Stomach (tissue), 9 donors: ENCODE results near the gene ACKR1. TPM values are rescaled to one million over a fixed set of nuclear protein-coding genes. Genes with fewer than 3 reads are reported as not detected.

ENCODE experiments used
- DNase-seq, 2 donors: peaks; one replicate each; pipeline versions ENCODE4 v3.0.0 to v3.0.0-alpha.2; 2013 to 2019
- H3K27ac ChIP-seq, 5 donors: fragments of 200-600 bp in 4 of 5; sonication (generic) in 4 of 5; one replicate each; pipeline ENCODE4 v1.5.1; 2013 to 2019; ENCODE audit warnings: mild to moderate bottlenecking in 1 of 5, moderate library complexity in 1 of 5
- H3K27me3 ChIP-seq, 3 donors: fragments of 200-600 bp; sonication (generic); one replicate each; pipeline ENCODE4 v1.5.1; 2017 to 2019; ENCODE audit warnings: mixed run types in 1 of 3
- H3K36me3 ChIP-seq, 4 donors: fragments of 200-600 bp; sonication (generic); 1 replicate in 3 of 4; 2 replicates in 1 of 4; pipeline ENCODE4 v1.5.1; 2016 to 2019
- H3K4me1 ChIP-seq, 4 donors: fragments of 200-600 bp; sonication (generic); one replicate each; pipeline ENCODE4 v1.5.1; 2016 to 2019
- H3K4me3 ChIP-seq, 4 donors: fragments of 200-600 bp; sonication (generic) in 3 of 4; one replicate each; pipeline ENCODE4 v1.5.1; 2016 to 2019; ENCODE audit warnings: mild to moderate bottlenecking in 1 of 4
- H3K9me3 ChIP-seq, 4 donors: fragments of 200-600 bp; sonication (generic); one replicate each; pipeline ENCODE4 v1.5.1; 2016 to 2019
- EP300 ChIP-seq: sonication (generic); formaldehyde crosslinking; IDR thresholded peaks from one replicate; pipeline ENCODE4 v1.6.1; 2017; ENCODE audit warnings: antibody characterized with exemption
- POLR2A ChIP-seq, 4 donors: fragments of 450-650 bp; IDR thresholded peaks; one replicate each; pipeline ENCODE4 v1.6.1; 2016; ENCODE audit warnings: antibody characterized with exemption in 4 of 4, control low read depth in 2 of 4, mild to moderate bottlenecking in 1 of 4, moderate library complexity in 1 of 4
- POLR2AphosphoS5 ChIP-seq, 3 donors: sonication (generic); formaldehyde crosslinking; IDR thresholded peaks; one replicate each; pipeline ENCODE4 v1.6.1; 2016; ENCODE audit warnings: antibody characterized with exemption in 3 of 3
- WGBS, 5 donors: extraction: QIAGEN DNeasy Blood & Tissue Kit in 3 of 5; methylation state at CpG; one replicate each; pipeline versions ENCODE4 v1.1.5 to v1.1.7; 2013 to 2018; 5-methylcytosine and 5-hydroxymethylcytosine counted together
- intact Hi-C: fragments of 100-400 bp; cut with DNase I; formaldehyde crosslinking; loops from one replicate; pipeline ENCODE4 v1.15.1; 2023; ENCODE audit warnings: low total_unique reads
- polyA plus RNA-seq, 3 donors: library from polyadenylated mRNA; stranded (reverse); fragments of 200-250 nt; gene quantifications; one replicate each; pipeline ENCODE4 v1.2.3, GENCODE V29; 2013
- total RNA-seq, 5 donors: library from RNA; depleted of rRNA; stranded (reverse); fragments of >200 nt; gene quantifications; one replicate each; pipeline versions ENCODE4 v1.1.0 to v1.2.3, GENCODE V29; 2014 to 2016
- TF ChIP-seq, protein P1 (sequence below), 7 experiments: fragments of 450-650 bp in 4 of 7; fragments of 200-600 bp in 3 of 7; sonication (generic) in 3 of 7; IDR thresholded peaks; one replicate each; pipeline ENCODE4 v1.5.1; 2016 to 2019; ENCODE audit warnings: antibody characterized with exemption in 7 of 7, control low read depth in 2 of 7, mild to moderate bottlenecking in 1 of 7
- donor health status: healthy with polysubstance abuse.
- donor health status: Bipolar disorder and iron deficiency.
- donor health status: healthy.

The ACKR1 gene
- total and polyA plus RNA-seq, 8 donors = 4.3 to 41.3 (median 12.4) TPM

DNA sequence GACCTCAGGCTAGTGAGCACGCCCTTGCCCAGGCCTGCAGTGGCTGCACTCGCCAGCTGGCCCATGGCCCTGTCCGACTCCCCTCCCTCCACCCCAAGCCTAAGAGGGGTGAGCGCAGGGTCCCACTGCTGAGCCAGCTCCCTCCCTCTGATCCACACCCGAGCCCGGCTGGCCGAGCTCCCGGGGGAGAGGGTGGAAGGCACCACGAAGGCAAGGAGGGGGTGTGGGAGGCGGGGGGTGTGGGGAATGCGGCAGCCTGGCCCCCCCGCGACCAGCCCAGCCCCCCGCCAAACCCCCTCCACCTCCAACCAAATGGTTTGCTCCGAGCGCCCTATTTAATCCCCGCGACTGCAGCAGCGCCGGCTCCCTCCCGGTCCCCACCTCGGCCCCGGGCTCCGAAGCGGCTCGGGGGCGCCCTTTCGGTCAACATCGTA lies 33.4 kb upstream of the ACKR1 start, which contains the start of gene CADM3:
CADM3 (plus strand) TSS at position 362 of the 434 bp plus-strand sequence. CDS start 151 bp downstream, outside the sequence.
- H3K4me3 ChIP-seq = peak within 1 kb of the TSS; percentile 39 to 47 (median 42)
- H3K9me3 ChIP-seq = no peaks in the 10 kb centered on the region
- intact Hi-C loops = no loop called here
- DNase-seq = no peak
- TF ChIP-seq EP300 = no peak
- no peak for TF ChIP-seq POLR2AphosphoS5 (IDR thresholded peaks at IDR 0.05)
- no peak for TF ChIP-seq POLR2A (IDR thresholded peaks at IDR 0.05)
- TF ChIP-seq, protein P1, sequence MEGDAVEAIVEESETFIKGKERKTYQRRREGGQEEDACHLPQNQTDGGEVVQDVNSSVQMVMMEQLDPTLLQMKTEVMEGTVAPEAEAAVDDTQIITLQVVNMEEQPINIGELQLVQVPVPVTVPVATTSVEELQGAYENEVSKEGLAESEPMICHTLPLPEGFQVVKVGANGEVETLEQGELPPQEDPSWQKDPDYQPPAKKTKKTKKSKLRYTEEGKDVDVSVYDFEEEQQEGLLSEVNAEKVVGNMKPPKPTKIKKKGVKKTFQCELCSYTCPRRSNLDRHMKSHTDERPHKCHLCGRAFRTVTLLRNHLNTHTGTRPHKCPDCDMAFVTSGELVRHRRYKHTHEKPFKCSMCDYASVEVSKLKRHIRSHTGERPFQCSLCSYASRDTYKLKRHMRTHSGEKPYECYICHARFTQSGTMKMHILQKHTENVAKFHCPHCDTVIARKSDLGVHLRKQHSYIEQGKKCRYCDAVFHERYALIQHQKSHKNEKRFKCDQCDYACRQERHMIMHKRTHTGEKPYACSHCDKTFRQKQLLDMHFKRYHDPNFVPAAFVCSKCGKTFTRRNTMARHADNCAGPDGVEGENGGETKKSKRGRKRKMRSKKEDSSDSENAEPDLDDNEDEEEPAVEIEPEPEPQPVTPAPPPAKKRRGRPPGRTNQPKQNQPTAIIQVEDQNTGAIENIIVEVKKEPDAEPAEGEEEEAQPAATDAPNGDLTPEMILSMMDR (IDR thresholded peaks at IDR 0.05) = no peak
- peaks cover 0 to 25% (median 16%) of the 10 kb centered on the region in 4 donors for H3K4me1 ChIP-seq
- peak within 1 kb of the TSS in 2 of 5 donors; percentile 38 to 50 for H3K27ac ChIP-seq
- peaks cover 4 to 81% (median 44%) of the 10 kb centered on the region in 3 donors for H3K27me3 ChIP-seq
- 3 to 10% (median 5%) methylated on average over 11 to 29 of the region's 29 CpGs for WGBS, 5 donors
- no peaks in the 10 kb centered on the region for H3K36me3 ChIP-seq

DNA sequence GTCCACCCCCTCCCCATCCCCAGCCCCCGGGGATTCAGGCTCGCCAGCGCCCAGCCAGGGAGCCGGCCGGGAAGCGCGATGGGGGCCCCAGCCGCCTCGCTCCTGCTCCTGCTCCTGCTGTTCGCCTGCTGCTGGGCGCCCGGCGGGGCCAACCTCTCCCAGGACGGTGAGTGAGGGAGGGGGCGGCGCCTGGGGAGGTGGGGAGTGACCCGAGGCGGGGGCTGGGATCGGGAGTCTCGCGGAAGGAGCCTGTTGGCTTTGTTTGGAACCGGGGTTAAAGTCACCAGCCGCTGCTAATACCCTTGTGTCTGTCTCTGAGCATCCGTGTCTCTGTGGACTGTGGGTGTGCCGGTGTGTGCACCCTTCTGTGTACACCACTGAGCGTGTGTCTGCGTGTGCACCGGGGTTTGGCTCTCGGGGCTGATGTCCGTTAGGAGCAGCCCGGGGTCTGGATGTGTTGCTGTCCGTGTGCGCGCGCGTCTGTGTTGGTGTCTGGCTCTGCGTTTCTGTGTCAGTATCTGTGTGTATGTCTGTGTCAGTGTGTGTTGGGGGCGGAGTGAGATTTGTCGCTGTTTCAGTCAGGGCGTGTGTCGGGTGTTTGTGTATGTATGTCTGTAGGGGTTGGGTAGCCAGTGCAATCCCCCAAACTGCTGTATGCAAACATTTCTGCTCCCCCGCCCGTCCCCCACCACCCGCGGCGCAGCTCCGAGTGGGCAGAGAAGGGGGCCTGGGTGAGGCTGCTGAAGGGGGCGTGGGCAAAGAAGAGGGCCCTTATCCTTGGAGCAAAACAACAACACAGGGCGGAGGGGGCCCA lies 32.8 kb upstream of the ACKR1 start:
- 1 to 4% (median 3%) methylated on average over 27 to 49 of the region's 49 CpGs for WGBS, 5 donors
- TF ChIP-seq POLR2A (IDR thresholded peaks at IDR 0.05) (no peak), EP300 (no peak), POLR2AphosphoS5 (IDR thresholded peaks at IDR 0.05) (no peak)
- TF ChIP-seq, protein P1 (IDR thresholded peaks at IDR 0.05) = no peak
- Histone ChIP-seq H3K9me3 (no peaks in the 10 kb centered on the region), H3K4me1 (peaks cover 0 to 25% (median 16%) of the 10 kb centered on the region in 4 donors), H3K4me3 (peak overlapping the region; percentile 39 to 47 (median 42)), H3K27ac (peak overlapping the region in 2 of 5 donors; percentile 38 to 50), H3K27me3 (peaks cover 4 to 79% (median 44%) of the 10 kb centered on the region in 3 donors), H3K36me3 (no peaks in the 10 kb centered on the region)
- intact Hi-C loops = no loop called here
- DNase-seq = peak in 1 of 2 donors; percentile 49

DNA sequence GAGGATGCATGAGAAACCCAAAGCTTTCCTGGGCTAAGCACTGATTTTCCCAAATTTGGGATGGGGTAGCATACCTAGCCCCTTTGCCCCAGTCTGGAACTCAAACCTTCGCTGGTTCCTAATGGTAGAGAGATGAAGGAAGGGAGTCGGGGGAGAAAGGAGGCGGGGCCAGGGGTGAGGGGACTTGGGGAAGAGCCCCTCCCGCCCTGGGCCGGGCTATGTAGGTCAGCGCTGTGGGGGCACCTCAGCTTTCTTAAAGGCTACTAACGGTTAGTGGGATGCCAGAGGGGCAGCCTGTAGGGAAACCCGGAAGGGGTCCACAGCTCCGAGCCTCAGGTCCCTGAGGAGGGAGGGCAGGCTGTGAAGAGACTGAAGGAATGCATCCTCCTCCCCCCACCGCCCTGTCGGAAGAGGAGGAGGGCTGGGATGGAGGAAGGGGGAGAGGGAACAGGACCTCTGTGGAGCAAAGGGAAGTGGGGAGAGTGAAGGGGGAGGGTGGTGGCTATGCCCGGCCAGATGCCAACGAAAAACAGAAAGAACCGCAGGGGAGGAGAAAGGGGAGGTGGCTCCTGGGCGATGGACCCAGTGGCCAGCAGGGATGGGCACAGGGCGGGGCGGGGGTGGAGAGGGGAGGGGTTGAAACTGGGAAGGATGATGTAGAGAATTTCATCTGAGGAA lies 31.9 kb upstream of the ACKR1 start:
- no peak overlapping the region for H3K27ac ChIP-seq
- peak in 1 of 2 donors; percentile 50 for DNase-seq
- TF ChIP-seq, protein P1 (IDR thresholded peaks at IDR 0.05) = no peak
- no peak for TF ChIP-seq POLR2AphosphoS5 (IDR thresholded peaks at IDR 0.05)
- no peak for TF ChIP-seq EP300
- no peak for TF ChIP-seq POLR2A (IDR thresholded peaks at IDR 0.05)
- peaks cover 0 to 25% (median 16%) of the 10 kb centered on the region in 4 donors for H3K4me1 ChIP-seq
- peaks cover 4 to 73% (median 39%) of the 10 kb centered on the region in 3 donors for H3K27me3 ChIP-seq
- peak overlapping the region; percentile 39 to 47 (median 42) for H3K4me3 ChIP-seq
- no peaks in the 10 kb centered on the region for H3K36me3 ChIP-seq
- H3K9me3 ChIP-seq = no peaks in the 10 kb centered on the region
- intact Hi-C loops = no loop called here
- WGBS, 5 donors = 1 to 4% (median 4%) methylated on average over 17 of the region's 17 CpGs

DNA sequence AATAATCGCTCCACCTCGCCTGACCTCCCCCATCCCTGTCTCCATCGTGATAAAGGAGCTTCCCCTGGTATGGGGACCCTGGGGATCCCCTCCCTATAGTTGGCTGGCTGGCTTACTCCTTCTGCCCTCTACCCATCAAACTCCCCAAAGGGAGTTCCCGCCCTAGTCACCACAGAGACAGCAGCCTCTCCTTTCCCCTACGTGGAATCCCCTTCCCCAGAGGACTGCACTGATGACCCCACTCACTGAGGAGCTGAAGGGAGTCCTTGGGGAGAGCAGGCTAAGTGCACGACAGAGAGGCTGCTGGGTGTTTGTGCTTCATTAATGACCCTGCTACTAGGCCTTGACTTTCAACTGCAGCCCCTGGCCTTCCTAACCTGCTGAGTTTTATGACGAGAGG lies 31.4 kb upstream of the ACKR1 start:
- H3K27ac ChIP-seq = no peak overlapping the region
- H3K27me3 ChIP-seq = peaks cover 4 to 67% (median 39%) of the 10 kb centered on the region in 3 donors
- H3K4me1 ChIP-seq = peaks cover 0 to 25% (median 16%) of the 10 kb centered on the region in 4 donors
- DNase-seq = no peak
- no peak for TF ChIP-seq POLR2AphosphoS5 (IDR thresholded peaks at IDR 0.05)
- TF ChIP-seq, protein P1 (IDR thresholded peaks at IDR 0.05) = no peak
- no peak for TF ChIP-seq POLR2A (IDR thresholded peaks at IDR 0.05)
- TF ChIP-seq EP300 = no peak
- H3K36me3 ChIP-seq = no peaks in the 10 kb centered on the region
- peak overlapping the region in 3 of 4 donors; percentile 39 to 47 (median 44) for H3K4me3 ChIP-seq
- 23 to 45% (median 31%) methylated on average over 7 of the region's 7 CpGs for WGBS, 5 donors
- intact Hi-C loops = no loop called here
- H3K9me3 ChIP-seq = no peaks in the 10 kb centered on the region
